HG03025 (cell line): ENCODE results near the gene MYD88.
"Not testable (repeated sequence)": the region's sequence is repeated elsewhere in the genome, so short reads cannot be mapped to it uniquely, and the experiment has no call there.

Experiments
- ATAC-seq: cut with Tn5 transposase; IDR thresholded peaks from one replicate; pipeline ENCODE4 v1.9.1; 2021; ENCODE audit warnings: mild to moderate bottlenecking, moderate library complexity; ENCODE audit not compliant: unreplicated experiment, low FRiP score

The MYD88 gene

DNA sequence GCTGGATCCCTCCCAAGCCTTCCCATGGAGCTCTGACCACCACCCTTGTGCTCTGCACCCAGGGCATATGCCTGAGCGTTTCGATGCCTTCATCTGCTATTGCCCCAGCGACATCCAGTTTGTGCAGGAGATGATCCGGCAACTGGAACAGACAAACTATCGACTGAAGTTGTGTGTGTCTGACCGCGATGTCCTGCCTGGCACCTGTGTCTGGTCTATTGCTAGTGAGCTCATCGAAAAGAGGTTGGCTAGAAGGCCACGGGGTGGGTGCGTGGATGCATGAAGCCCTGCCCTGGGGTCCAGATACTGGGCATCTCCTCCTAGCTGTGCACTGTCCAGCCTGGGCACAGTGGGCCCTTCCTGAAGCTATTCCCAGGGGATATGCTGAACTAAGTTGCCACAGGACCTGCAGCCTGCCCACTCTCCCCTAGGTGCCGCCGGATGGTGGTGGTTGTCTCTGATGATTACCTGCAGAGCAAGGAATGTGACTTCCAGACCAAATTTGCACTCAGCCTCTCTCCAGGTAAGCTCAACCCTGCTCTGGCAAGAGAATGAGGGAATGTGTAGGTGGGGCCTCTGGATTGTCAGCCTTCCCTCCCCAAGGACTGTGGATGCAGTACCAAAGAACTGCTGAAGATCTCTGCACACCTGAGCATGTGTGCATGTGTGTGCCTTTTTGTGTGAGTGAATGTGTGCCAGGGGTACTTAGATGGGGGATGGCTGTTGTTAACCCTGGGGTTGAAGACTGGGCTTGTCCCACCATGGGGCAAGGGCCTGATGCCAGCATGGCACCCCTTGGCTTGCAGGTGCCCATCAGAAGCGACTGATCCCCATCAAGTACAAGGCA, 2.1 kb downstream of the MYD88 start:
- no peak for ATAC-seq

GRCh38 chr3:38141173-38141951, 2.9 kb downstream of the MYD88 start:
- ATAC-seq, result no peak

DNA sequence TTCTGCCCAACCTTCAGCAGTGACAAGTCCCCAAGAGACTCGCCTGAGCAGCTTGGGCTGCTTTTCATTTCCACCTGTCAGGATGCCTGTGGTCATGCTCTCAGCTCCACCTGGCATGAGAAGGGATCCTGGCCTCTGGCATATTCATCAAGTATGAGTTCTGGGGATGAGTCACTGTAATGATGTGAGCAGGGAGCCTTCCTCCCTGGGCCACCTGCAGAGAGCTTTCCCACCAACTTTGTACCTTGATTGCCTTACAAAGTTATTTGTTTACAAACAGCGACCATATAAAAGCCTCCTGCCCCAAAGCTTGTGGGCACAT, 3.5 kb downstream of the MYD88 start:
- ATAC-seq, result no peak

DNA sequence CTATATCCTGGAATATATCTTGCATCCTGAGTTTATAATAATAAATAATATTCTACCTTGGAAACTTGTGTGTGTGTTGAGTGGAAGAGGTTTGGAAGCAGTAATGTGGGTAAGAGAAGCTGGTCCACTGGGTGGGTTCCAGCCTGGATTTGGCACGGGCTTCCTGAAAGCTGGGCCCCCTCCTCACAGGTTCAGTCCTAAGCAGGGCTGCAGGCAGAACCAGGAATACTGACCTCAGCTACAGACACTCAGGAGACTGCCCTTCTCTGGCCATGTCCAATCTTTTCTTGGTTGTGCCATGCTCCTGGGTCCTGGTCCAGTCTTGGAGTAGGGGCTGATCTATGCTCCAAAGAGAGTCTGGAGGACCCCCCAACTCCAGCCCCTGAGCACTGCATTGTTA, 4.5 kb downstream of the MYD88 start:
- no peak for ATAC-seq

DNA sequence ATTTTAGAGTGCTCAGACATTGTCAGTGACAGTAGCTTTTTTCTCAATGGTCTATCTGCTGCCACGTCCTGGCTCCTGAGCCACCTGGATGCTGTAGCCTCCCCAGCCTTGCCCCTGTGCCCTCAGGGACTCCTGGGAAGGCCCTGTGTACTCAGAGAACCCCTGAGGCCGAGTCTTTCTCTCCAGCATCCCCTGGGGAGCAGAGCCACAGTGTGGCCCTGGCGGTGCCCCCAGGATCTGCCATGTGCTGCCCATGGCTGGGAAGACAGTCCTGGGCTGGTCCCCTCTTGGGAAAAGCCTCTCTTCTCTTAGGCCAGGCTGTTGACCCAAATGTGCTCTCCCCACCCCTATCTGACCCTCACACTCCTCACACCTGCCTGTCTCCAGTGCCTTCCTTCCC, 5.0 kb downstream of the MYD88 start:
- ATAC-seq, result no peak

DNA sequence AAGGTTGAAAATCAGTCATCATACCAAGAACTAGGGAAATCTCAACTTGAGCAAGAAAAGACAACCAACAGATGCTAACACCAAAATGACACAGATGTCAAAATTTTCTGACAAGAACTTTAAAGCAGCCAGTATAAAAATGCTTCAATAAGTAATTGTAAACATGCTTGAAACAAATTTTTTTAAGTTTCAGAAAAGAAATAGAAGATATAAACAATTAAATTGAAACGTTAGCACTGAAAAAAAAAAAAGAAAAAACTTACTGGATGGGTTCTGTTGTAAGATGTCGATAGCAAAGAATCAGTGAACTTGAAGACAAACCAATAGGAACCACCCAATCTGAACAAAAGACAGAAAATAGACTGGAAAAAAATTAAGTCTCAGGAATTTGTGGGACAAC, 8.0 kb downstream of the MYD88 start:
- no peak for ATAC-seq

GRCh38 chr3:38147421-38147820, 9.0 kb downstream of the MYD88 start:
- ATAC-seq, result no peak

DNA sequence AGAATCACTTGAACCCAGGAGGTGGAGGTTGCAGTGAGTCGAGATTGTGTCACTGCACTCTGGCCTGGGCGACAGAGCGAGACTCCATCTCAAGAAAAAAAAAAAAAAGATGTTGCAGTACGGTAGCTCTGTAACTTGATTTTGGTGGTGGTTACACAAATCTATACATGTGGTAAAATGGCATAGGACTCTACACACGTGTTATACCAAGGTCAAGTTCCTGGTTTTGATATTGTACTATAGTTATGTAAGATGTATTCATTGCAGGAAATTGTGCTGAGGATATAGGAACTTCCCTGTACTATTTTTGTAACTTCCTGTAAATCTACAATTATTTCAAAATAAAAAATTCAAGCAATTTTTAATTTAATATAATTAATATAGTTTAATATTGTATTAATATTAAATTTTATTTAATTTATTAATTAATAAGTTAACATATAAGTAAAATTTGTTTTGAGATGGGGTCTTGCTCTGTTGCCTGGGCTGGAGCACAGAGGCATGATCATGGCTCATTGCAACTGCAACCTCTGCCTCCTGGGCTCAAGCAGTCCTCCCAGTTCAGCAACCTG, 9.9 kb downstream of the MYD88 start:
- no peak for ATAC-seq

- ATAC-seq, result no peak
These were observed 11.2 kb downstream of the MYD88 start for GRCh38 chr3:38149708-38150107.

DNA sequence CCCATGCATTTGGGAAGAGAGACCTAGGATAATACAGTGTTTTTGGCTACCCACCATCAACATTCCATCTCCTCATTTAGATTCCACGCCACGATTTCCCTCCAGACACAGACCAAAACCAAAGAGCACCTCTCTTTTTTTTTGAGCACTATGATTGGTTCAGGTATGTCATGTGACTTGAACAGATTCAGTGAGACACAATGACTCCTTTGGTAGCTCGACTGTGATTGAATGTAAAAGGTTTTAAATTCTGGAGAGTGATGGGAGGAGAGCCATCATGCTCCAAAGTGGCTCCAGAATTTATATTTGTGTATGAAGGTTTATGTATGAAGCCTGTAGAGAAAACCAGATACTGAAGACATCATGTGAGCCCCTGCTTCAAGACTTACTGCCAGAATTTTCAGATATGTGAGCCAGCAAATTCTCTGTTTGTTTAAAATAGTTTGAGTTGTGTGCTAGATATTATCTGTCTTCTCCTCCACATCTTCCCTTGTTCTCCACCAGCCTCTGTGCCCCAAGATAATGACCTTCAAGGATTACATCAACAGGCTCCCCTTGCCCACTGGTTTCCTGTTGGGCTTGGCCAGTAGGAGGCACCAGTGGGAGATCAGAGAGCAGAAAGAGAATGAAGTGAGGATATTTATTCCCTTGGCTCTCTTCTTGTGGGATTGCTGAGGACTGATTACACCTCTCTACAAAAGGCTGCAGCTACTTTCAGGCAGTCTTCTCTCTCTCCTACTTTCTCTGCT, 12.5 kb downstream of the MYD88 start:
- ATAC-seq, result no peak

- ATAC-seq, result no peak
These were observed 13.3 kb downstream of the MYD88 start for GRCh38 chr3:38151667-38152265.

GRCh38 chr3:38152609-38153008, 14.1 kb downstream of the MYD88 start:
- ATAC-seq, result no peak

DNA sequence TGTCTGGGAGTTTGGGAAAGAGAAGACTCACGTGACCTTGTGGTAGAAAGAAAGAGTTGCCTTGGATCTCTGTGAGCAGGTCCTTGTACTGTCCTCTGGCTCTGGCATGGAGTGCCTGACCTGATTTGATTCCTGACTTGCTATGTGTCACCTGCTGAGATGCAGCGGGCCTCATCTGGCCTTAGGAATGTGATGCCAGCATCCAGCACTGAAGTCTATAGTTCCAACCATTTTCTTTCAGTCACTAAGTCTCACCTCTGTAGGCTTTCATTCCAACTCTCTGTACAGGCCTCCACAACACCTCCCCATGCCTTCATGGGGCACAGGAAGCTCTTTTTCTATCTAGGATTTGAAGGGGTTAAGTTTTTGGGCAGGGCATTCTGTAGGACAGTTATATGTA, 14.8 kb downstream of the MYD88 start:
- ATAC-seq, result no peak

DNA sequence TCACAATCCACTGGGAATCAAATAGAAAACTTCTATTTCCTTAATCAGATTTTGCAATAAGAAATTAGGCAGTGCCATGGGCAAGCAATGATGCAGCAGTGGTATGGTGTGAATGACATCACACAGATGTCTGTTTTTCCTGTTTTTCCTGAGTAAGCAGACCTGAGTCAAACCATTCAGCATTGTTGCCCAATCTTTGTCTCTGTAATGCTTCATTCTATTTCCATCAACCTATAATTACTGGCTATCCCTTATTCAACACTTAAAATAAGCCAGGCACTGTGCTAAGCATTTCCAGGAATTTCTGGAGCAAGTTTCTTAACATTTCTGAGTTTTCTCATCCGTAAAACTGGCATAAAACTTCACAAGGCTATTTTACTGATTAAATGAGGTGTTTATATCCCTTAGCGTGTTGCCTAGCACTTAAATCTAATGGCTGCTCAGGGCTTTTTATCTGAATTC, 15.6 kb downstream of the MYD88 start:
- no peak for ATAC-seq

DNA sequence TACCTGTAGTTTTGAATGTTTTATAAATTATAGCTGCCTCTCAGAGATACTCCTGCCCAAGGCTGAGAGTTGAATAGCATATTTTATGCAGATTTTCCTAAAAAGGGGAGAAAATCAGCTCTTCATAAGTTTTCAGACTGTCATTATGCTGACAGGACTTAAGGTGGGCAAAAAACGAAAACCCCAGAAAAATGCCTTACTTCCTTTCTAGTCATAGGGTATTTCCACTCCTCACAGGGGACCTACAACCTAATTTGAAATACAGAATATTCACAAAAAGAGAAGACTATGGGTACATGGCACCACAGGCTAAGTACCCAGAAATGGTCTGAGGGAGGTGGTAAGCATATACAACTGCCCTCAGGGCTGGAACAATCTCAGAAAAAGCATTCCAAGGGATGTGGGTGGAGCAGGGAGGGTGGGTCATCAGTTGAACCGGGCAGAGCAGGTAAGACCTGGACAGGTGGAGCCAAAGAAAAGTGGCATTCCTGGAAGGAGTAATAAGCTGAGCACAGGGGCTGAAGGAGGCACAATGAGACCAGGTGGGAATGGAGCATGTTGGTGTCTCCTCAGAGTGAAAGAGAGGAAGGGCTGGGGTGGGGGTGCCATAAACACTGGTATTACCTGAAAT, 16.3 kb downstream of the MYD88 start:
- ATAC-seq, result no peak

DNA sequence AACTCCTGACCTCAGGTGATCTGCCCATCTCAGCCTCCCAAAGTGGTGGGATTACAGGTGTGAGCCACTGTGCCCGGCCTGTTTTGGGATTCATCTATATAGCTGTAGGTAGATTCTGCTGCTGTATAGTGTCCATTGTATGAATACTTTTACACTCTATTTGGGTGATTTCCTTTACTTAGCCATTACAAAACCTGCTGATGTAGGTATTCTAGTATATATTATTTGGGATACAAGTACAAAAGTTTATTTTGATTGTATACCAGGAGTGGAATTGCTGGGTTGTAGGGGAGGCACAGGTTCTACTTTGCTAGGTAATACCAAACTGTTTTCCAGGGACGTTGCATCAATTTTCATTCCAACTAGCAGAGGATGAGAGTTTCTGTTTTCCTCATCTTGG, 17.4 kb downstream of the MYD88 start:
- no peak for ATAC-seq

DNA sequence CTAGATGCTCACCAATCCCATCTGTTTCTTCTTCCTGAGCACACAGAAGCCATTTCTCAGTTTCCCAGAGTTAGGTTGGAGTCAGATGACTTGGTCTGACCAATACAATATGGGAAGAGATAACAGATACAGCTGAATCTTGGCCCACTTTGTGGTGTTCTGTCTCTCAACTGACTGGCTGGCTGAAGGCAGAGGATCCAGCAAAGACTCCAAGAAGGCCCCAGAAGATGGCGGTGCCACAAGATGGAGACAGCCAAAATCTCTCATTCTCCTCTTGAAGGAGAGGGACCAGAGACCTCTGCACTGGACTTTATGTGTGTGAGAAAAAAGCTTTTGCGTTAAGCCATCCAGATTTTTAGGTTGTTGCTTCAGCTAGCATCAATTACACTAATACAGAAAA, 18.7 kb downstream of the MYD88 start:
- ATAC-seq, result no peak

DNA sequence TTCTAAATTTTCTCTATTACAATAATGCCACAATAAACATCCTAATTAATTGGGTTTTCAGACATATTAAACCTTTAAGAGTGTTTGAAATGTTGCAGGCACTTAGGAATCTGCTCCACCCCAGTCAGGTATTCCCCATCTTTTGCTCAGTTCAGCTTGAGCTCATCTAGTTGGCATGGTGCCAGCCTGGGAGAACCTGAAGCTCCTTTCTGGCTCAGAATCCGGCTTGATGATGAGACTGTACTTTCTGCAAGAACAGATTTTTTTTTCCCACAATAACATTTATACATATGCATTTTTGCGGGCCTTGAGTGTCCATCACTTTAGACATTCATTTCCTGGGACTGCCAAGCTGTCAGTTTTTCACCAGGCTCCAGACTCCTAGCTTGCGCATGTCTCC, 19.1 kb downstream of the MYD88 start:
- no peak for ATAC-seq

DNA sequence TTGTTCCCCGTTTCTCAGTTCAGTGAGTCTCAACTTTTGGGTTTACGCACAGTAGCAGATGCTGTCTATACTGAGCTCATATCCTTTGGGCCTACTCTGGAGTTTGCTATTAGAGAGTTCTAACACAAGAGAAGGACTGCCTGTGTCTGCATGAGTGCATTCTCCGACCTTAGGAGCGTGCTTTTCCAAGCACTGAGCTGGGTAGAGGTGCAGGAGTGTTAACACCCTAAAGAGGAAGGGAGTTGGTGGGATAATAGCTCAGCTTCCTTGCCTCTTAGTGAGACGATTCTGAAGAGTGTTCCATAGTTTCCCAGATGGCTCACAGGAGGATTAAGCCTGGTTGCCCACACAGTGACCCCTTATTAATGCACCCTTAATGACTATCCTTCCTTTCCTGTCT, 20.0 kb downstream of the MYD88 start:
- ATAC-seq, result no peak

DNA sequence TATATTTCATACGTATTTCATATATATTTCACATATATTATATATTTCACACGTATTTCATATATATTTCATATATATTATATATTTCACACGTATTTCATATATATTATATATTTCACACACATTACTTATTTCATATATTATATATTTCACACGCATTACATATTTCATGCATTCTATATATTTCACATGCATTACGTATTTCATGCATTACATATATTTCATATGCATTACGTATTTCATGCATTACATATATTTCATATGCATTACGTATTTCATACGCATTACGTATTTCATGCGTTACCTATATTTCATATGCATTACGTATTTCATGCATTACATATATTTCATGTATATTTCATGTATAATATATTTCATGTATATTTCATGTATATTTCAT, 22.2 kb downstream of the MYD88 start:
- not testable (repeated sequence) for ATAC-seq
